ENCODE measurements around the gene PABPN1.
A peak's percentile ranks its signal among the peaks of the same experiment; 100 is the strongest.

DNA sequence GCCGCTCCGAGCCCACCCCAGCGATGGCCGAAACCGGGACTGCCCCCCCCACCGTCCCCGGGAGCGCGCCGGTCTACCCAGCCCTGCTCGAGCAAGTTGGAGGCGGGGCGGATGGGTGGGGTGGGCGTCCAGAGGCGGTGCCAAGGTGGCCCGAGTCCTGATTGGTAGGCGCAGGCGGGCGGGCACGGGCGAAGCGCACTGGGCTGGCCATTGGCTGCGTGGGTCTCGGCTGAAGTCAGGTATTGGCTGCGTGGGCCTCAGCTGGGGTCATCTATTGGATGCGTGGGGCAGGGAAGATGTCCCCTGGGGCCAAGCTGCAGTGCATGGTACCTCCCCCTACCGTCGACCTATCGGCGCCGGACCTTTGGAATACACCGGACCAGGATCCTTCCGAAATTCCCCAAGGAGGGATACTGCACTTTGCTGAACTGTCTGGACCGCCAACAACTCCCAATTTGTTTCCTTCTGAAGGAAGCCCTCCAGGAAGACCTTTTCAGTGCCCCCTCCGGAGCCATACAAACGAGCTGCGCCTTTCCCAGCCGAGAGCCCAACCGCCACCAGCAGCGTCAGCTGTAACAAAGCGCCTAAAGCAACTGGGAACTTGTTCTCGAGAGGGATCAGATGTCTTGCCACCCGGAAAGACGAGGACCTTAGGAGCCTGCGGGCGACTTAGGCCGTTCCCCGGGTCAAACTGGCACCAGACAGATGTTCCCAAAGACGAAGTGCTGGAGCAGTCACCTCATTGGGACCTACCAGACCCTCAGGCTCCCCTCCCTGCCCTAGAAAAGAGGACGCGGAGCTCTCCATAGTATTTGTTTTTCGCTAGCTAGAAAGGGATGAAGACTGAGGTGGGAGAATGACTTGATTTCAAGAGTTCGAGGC lies 35.0 kb upstream of the PABPN1 start, which contains the start of gene HOMEZ:
- TF ChIP-seq EZH2 (IDR thresholded peaks at IDR 0.05; ENCODE audit: borderline replicate concordance, low read depth, low read length, poor library complexity, severe bottlenecking) (no peak), CTCF (conservative IDR thresholded peaks at IDR 0.05; ENCODE audit: low read depth, low read length) (0 out of 2 replicates have a peak, but pooled peaks have one; percentile 13)

Measured in A673 (cell line).